ENCODE measurements around the gene CFAP90. TPM values are rescaled to one million over a fixed set of nuclear protein-coding genes. Genes with fewer than 3 reads are reported as not detected.
A peak's percentile ranks its signal among the peaks of the same experiment; 100 is the strongest.

CFAP90 gene
- total RNA-seq, result not detected in 2 replicates

- no peak for DNase-seq (ENCODE audit: low read depth, low spot score)
Observed at GRCh38 chr5:7850395-7851239, at the start of gene CFAP90. Gene CFAP90, minus strand, starts transcription at chr5:7851133. Its CDS starts 112 bp downstream, at chr5:7851021.

GRCh38 chr5:7897014-7897600 is 46.2 kb upstream of the CFAP90 start:
- DNase-seq (ENCODE audit: low read depth, low spot score), result no peak

DNA sequence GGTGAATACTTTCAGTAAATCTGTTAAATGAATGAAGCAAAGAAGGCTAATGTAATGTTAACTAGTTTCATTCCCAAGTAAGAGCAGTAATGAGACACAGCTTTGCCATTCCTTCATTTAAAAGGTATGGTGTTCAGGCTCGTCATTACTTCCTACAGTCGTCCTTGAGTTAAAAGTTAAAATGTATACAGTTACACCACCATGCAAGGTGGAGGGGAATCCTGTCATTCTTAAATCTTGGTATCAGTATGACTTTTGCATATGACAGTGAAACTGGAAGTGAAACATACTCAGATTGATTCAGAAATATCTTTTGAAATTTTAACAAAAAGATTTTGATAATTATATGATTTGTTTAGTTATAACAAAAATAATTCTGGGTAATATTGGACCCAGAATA is 43.9 kb upstream of the CFAP90 start:
- no peak for DNase-seq (ENCODE audit: low read depth, low spot score)

DNA sequence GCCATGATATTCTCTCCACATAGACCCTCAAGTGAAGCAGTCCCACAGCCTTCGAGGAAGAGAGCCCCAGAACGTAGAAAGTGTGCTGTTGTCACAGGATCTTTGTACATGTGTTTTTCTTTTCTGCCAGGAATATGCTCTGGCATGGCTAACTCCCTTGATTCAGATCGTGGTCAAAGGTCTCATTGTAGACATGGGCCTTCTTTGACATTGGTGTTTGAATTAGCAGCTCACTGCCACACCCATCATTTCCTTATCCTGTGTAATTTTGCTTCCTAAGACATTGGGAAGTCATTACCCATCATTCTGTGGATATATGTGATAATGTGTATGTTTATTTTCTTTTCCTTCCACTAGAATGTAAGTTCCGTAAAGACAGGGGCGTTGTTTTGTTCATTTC is 43.5 kb upstream of the CFAP90 start:
- no peak for DNase-seq (ENCODE audit: low read depth, low spot score)

GRCh38 chr5:7888901-7889300 is 38.0 kb upstream of the CFAP90 start:
- DNase-seq (ENCODE audit: low read depth, low spot score), result no peak

DNA sequence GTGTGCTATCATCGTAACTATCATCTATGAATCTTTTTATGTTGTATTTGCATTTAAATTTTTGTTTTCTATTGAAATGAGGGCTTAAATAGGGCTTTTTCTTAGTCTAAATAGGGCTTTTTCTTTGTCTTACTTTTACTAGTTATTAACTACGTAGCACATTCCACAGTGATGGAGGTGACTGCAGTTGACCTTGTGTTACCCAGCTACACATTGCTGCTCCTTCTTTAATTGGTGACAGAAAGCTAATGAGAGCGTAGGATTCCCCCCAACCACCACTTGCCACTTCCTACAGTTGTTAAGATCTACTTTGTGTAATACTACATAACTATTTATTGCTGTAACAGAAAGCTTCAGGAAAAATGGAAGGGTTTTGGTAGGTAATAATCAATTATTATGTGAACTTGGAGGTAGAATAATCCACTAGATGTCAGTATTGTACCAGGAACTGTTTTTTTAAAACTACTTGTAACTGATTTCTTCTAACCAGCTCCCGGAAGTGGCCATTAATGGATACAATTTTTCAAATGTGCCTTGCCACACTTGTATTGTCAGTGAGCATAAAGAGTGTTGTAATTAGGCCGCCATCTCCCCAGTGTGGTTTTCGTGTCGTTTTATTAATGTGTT is 36.0 kb upstream of the CFAP90 start:
- no peak for DNase-seq (ENCODE audit: low read depth, low spot score)

DNA sequence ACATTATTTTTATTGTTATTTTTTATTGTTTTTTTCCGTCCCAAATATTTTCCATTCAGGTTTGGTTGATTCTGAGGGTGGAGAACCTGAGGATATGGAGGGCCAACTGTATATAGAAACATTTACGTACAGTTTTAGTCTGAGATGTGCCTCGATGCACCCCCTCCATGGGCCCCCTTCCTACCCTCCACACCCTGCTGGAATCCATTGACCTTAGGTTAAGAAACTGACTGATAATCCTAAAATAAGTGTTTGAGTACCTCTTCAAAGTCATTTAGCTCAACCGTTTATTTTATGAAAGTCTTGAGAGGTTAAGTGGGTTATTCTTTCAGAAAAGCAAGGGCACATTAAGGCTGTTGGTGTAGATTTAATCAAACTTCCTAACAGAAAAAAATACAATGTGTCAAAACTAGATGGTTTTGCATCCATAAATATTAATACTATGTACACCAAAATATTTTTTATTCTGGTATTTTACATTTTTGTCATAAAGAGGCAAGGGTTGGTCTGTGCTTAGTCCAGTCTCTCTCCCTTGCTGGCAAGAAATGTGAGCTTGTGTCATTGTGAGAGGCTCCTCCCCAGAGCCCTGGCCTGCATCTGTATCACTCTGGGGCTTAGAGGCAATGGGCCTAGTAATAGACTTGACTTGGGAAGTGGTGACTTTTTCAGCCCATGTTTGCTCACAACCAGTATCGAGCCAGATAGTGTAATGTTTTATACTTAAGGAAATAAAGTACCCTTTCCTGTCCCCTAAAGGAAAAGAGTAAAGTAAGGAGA is 33.7 kb upstream of the CFAP90 start:
- DNase-seq (ENCODE audit: low read depth, low spot score), result no peak

DNA sequence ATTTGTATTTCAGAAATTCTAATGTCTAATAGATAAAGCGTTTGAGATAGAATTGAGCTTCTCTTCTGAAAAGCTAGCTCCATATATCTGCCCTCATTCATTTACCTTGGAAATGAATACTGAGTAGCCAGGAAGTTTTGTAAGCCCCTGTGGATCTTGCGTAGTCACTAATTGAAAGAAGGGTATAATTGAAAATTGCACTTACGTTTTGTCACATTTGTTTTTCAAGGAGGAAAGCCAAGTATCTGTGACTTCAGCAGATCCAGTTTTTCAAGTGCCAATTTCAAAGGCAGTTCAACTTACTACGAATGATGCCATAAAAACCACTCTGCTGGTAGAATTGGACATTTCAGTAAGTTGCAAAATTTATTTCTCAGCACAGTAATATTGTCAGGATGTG is 32.0 kb upstream of the CFAP90 start:
- DNase-seq (ENCODE audit: low read depth, low spot score), result no peak

GRCh38 chr5:7881816-7882215 is 30.9 kb upstream of the CFAP90 start:
- DNase-seq (ENCODE audit: low read depth, low spot score), result no peak

- no peak for DNase-seq (ENCODE audit: low read depth, low spot score)
Observed at GRCh38 chr5:7881091-7881490, 30.2 kb upstream of the CFAP90 start.

DNA sequence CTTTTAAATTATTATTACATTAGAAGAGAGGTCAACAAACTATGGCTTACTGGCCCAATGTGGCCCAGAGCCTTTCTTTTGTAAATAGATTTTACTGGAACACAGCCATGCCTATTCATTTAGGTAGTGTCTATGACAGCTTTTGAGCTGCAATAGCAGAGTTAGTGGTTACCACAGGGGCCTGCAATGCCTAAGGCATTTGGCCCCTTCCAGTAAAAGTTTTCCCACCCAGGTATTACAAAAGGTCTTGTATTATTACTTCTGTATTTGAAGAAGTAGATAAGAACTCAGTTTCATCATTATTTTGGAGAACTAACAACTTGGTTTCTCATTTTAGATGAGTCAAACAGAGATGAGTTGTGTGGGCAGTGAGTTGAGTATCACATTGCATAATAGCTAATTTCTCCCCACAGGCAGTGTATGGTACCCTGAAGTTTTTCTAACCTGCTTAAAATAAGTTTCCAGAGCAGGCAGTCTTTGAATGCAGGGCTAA is 27.5 kb upstream of the CFAP90 start:
- DNase-seq (ENCODE audit: low read depth, low spot score), result no peak

DNA sequence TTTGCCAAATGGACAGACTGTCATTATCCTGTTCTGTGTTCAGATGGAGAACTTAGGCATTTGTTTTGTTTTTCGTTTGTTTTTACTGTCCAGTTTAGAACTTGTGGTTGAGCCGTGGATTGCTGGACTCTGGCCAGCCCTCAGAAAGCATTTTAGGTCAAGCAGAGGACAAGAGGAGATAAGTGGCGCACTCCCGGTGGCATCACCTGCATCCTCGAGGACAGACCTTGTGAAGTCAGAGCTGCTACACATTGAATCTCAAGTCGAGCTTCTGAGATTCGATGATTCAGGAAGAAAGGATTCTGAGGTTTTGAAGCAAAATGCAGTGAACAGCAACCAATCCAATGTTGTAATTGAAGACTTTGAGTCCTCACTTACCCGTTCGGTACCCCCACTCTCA is 26.9 kb upstream of the CFAP90 start:
- DNase-seq (ENCODE audit: low read depth, low spot score), result no peak

DNA sequence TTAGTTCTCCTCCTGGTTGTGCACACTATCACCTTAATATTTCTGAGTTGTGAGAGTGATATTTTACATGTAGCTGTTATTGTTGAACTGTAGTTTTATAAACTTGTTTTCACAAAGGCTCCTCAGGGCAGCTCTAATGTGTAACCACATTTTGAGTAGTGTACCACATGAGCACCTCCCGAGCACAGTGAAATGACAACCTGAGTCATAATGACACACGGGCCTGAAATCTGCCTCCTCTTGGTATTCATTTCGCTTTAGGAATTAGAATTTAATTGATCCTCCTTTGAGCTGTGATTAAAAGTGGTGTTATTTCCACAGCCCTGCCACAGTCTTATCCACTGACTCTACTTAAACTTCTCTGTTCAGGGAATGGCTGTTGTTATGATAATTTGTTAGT is 25.9 kb upstream of the CFAP90 start:
- no peak for DNase-seq (ENCODE audit: low read depth, low spot score)

GRCh38 chr5:7875151-7875550 is 24.2 kb upstream of the CFAP90 start:
- DNase-seq (ENCODE audit: low read depth, low spot score), result no peak

GRCh38 chr5:7874639-7875038 is 23.7 kb upstream of the CFAP90 start:
- no peak for DNase-seq (ENCODE audit: low read depth, low spot score)

DNA sequence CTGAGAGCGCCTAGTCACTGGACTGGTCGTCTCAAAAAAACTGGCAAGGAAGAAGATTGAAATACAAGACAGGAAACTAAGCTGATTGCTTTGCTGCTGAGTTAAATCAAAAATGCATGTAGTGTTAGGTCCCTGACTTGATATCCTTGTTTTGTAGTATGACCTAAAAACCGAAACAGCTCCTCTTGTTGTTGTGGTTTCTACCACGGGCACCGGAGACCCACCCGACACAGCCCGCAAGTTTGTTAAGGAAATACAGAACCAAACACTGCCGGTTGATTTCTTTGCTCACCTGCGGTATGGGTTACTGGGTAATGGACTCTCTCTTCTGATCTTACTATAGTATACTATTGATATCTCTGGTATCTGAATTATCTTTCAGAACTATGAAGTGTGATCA is 22.3 kb upstream of the CFAP90 start:
- no peak for DNase-seq (ENCODE audit: low read depth, low spot score)

DNA sequence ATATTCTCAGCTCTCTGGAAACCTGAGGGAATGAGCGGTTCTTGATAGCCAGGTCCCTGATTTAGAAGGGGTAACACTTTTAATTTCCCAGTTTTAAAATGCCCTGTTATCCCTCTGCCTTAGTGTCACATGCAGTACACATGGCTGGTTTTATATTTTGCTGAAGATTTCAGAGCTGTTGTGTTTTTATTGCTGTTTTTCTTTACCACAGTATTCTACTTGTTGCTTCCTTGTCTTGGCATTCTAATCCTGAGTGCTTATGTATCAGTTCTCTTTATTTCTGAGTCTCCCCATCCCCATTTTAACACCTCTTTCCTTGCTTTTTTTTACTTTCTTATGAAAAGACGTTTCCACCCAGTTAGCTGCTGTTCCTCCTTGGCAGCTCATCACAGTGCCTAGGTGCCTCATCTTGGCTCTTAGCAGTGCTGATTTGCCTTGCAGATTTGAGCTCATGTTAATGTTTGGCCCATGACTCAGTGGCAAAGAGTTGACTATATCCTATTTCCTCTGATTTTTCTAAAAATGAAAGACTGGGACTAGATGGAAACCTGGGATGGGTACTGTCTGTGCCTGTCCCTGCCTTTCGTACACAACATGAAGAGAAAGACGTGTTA is 21.7 kb upstream of the CFAP90 start:
- no peak for DNase-seq (ENCODE audit: low read depth, low spot score)

- DNase-seq (ENCODE audit: low read depth, low spot score), result no peak
Observed at GRCh38 chr5:7871653-7872052, 20.7 kb upstream of the CFAP90 start.

DNA sequence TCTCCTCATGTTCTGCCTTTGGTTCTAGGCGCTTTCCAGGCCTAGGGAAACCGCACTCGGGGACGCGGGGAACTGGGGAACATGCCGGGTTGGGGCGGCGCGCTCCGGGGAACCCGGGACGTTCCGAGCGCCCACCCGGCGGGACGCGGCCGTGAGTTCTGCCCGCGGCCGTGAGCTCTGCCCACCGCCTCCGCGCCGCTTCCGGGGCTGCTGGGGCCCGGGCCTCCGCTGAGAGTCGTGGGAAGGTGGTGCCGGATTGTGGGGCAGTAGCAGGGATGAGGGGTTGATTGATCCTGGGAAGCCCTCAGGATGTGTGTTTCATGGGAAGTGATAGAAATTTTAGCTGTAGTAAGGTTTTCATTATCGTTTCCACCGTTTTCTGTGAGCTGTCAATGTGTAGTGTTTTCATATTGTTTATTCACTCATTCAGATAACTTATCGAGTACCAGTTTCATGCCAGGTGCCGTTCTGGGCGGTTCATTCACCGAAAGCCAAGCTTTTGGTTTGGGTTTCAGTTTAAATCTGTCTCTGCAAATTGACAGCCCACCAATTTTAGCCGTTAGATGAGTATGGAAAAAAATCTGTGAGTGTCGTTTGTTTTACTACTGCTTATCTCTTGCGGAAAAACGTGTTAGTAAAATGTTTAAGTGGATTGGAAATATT is 18.7 kb upstream of the CFAP90 start:
- DNase-seq (ENCODE audit: low read depth, low spot score), result no peak

DNA sequence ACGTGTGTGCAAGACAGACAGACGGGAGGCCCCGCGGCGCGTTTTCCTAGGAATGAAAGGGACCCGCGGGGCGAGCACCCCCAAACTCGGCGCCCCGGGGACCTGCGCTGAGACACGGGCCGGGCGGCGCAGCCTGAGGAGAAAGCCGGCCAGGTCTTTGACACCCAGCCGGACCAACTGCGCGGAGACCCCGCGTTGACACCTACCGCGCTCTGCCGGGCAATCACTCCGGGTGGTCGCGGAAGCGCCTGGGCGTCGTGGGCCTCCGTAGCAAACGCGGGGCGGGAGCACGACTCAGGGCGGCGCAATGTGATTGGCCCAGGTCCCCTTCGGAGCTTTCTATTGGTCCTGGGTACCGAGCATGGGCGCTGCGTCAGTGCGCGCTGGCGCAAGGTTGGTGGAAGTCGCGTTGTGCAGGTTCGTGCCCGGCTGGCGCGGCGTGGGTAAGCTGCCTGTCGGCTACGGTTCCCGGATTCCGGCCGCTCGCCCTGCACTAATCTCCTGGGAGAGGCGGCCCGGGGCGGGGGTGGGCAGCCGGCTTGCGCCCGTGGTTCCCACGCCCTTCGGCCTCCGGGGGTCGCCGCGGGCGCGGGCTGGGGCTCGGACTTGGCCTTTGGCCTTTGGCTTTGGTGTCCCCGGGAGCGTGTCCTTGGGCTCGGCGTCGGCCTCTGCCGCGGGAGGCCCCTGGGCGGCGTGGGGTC is 18.0 kb upstream of the CFAP90 start, which contains the start of the genes FASTKD3 and MTRR:
TSS of gene FASTKD3 (minus strand) at position 259 of the 701 bp plus-strand sequence. CDS start 948 bp downstream, outside the sequence.
TSS of gene MTRR (plus strand) at position 376 of the 701 bp plus-strand sequence. CDS start 1,647 bp downstream, outside the sequence.
- peak; percentile 76 for DNase-seq (ENCODE audit: low read depth, low spot score)

Data from pulmonary artery endothelial cell (primary cell).